ENCODE measurements around the gene COL27A1. TPM values are rescaled to one million over a fixed set of nuclear protein-coding genes. Genes with fewer than 3 reads are reported as not detected.
A peak's percentile ranks its signal among the peaks of the same experiment; 100 is the strongest.

COL27A1 gene
- total RNA-seq, 1 donor from 2014 or later: 13.0 TPM

DNA sequence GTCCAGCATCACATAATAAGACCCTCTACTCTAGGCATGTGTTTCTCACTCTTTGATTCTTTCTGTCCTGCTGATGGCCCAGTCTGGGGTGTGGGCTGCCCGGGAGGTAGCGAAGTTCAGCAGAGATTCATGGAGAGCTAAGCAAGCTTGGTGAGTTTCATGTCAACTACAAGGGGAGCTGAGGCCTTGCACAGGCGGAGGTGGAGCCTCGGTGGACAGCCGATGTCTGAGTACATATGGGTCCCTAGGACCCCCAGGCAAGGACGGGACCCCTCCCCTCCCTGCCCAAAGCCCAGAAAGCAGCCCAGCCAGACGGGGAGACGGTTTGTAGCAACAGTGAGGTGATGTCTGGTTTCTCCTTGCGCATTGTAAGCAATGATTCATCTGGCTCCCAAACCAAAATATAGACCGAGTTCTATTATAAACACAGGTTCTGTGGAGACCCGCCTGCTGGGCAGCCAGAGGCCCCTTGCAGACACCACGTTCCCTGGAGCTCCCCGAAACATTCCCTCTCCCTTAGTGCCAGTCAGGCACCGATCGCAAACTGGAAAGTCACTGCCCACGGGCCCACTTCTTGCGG lies 45.5 kb downstream of the COL27A1 start:
- ATAC-seq: no peak
- TF ChIP-seq CTCF (IDR thresholded peaks at IDR 0.05): no peak

DNA sequence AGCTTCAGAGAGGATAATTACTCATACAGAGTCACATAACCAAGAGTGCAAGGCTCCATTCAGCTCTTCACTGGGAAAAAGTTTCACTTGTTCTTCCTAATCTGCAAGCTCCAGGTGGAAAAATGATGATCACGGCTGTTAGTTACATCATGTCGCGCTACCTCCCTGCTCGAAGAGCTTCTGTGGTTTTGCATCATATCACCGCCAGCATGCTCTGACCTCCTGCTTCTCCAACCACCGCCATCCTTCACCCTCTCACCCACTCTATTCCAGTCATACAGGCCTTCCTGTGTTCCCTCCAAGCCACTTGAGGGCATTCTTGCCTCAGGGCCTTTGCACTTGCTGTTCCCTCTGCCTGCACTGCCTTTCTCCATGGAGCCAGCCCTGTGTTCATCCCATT lies 47.1 kb downstream of the COL27A1 start:
- DNase-seq: no peak
- Histone ChIP-seq H3K27me3 (ENCODE audit: low read depth) (no peaks in the 10 kb centered on the region), H3K36me3 (no peaks in the 10 kb centered on the region), H3K27ac (no peak overlapping the region), H3K4me1 (no peaks in the 10 kb centered on the region), H3K9me3 (no peaks in the 10 kb centered on the region), H3K4me3 (no peak overlapping the region)
- ATAC-seq: no peak
- intact Hi-C loops (cut with DNase I): no loop called here
- TF ChIP-seq CTCF (IDR thresholded peaks at IDR 0.05): no peak

More for the DNA sequence above, 45.5 kb downstream of the COL27A1 start:
- no peaks in the 10 kb centered on the region for H3K27me3 ChIP-seq (ENCODE audit: low read depth)
- no peaks in the 10 kb centered on the region for H3K36me3 ChIP-seq
- H3K9me3 ChIP-seq: no peaks in the 10 kb centered on the region
- H3K27ac ChIP-seq: no peak overlapping the region
- peak; percentile 13 for DNase-seq
- no peak overlapping the region for H3K4me3 ChIP-seq
- intact Hi-C loops (cut with DNase I): no loop called here
- H3K4me1 ChIP-seq: no peaks in the 10 kb centered on the region

DNA sequence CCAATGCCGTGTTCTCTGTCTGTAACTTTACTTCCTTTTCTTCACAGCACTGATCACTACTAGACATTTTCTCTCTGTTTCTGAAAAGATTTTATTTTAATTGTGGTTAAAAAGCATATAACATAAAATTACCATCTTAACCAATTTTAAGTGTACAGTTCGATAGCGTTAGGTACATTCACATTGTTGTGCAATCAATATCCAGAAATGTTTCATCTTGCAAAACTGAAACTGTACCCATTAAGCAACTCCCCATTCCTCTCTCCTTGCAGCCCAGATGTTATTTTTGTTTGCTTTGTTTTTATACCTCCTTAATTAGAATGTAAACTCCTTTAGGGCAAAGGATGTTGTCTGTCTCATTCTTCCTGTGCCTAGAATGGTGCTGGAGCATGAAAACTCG lies 47.5 kb downstream of the COL27A1 start:
- Histone ChIP-seq H3K4me3 (no peak overlapping the region), H3K4me1 (no peaks in the 10 kb centered on the region), H3K27ac (no peak overlapping the region), H3K36me3 (no peaks in the 10 kb centered on the region), H3K9me3 (no peaks in the 10 kb centered on the region), H3K27me3 (ENCODE audit: low read depth) (no peaks in the 10 kb centered on the region)
- intact Hi-C loops (cut with DNase I): no loop called here
- no peak for TF ChIP-seq CTCF (IDR thresholded peaks at IDR 0.05)
- ATAC-seq (no peak), DNase-seq (no peak)

DNA sequence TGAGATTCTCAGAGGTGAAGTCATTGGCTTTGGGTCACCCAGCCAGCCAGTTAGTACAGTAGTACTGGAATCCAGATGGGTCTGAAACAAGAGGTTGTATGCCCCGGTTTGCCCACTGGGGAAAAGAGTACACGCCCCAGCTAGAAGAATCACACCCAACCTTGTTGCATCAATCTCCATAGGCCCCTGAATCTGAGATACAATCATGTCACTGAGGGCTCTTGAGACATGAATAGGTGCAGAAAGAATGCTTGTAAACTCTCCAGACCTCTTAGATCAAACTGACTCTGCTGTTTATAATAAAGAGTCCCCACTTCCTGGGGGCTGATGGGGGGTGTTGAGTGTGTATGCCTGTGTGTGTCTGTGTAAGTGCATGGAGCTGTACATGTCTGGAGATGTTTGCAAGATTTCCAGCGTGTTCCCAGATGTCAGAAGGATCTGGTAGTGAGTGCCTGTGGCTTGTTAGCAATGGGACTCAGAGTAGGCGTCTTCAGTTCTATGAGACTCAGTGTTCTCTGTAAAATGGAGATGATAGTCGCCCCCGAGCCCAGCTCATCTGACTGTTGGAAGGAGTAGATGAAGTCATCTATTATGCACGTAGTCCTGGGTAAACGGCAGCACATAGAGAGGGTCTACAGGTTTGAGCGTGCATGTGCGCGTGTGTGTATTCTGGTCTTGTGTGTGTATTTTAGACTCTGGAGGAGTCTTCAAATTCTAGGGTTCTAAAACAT lies 48.2 kb downstream of the COL27A1 start:
- H3K9me3 ChIP-seq: no peaks in the 10 kb centered on the region
- H3K4me1 ChIP-seq: no peaks in the 10 kb centered on the region
- H3K27ac ChIP-seq: no peak overlapping the region
- H3K4me3 ChIP-seq: no peak overlapping the region
- intact Hi-C loops (cut with DNase I): no loop called here
- ATAC-seq (no peak), DNase-seq (no peak)
- H3K36me3 ChIP-seq: no peaks in the 10 kb centered on the region
- H3K27me3 ChIP-seq (ENCODE audit: low read depth): no peaks in the 10 kb centered on the region
- no peak for TF ChIP-seq CTCF (IDR thresholded peaks at IDR 0.05)

GRCh38 chr9:114204265-114204664 lies 48.9 kb downstream of the COL27A1 start:
- H3K4me3 ChIP-seq: no peak overlapping the region
- H3K36me3 ChIP-seq: no peaks in the 10 kb centered on the region
- ATAC-seq (no peak), DNase-seq (no peak)
- H3K9me3 ChIP-seq: no peaks in the 10 kb centered on the region
- H3K27ac ChIP-seq: no peak overlapping the region
- TF ChIP-seq CTCF (IDR thresholded peaks at IDR 0.05): no peak
- H3K27me3 ChIP-seq (ENCODE audit: low read depth): no peaks in the 10 kb centered on the region
- no peaks in the 10 kb centered on the region for H3K4me1 ChIP-seq
- intact Hi-C loops (cut with DNase I): no loop called here
